ENCODE data around the gene SLC25A42. TPM values are rescaled to one million over a fixed set of nuclear protein-coding genes. Genes with fewer than 3 reads are reported as not detected.

The SLC25A42 gene
- total and polyA plus RNA-seq, 2 of the 4 experiments (the other 2 are of a cell fraction), result 2.0 to 9.9 TPM

- POLR2A ChIA-PET (ENCODE audit: unreplicated experiment), result no interaction called here
- BruUV-seq (replicated peaks), result no TSS peak
These were observed 15.8 kb downstream of the SLC25A42 start for GRCh38 chr19:19079571-19079970.

More at GRCh38 chr19:19079571-19079970, 15.8 kb downstream of the SLC25A42 start:
- H2BK5ac ChIP-seq (ENCODE audit: low read depth, low read length, poor library complexity, severe bottlenecking), result no peak overlapping the region
- no peak overlapping the region for H3K56ac ChIP-seq (ENCODE audit: extremely low read depth, insufficient read depth, low read length)
- H3K9me3 ChIP-seq (ENCODE audit: control insufficient read depth, insufficient read depth, low read length), result no peaks in the 10 kb centered on the region
- H4K8ac ChIP-seq (ENCODE audit: low read depth in 2 of 2, low read length in 2 of 2), result no peak overlapping the region
- H3K27ac ChIP-seq (ENCODE audit: insufficient read depth, low read length), result no peak overlapping the region
- no peak overlapping the region for H3K4me3 ChIP-seq (ENCODE audit: insufficient read depth, low read depth, low read length)
- no peak overlapping the region for H3K14ac ChIP-seq (replicated peaks; ENCODE audit: low read depth, low read length)
- WGBS, 2 experiments (ENCODE audit: extremely low coverage in 2 of 2, insufficient read length in 1 of 2), result no CpG with 5 or more reads among the region's 1 CpG
- no peak overlapping the region for H3K18ac ChIP-seq (ENCODE audit: low read depth, low read length)
- no peak overlapping the region for H2BK20ac ChIP-seq (ENCODE audit: low read depth, low read length)
- no peak for DNase-seq
- H3K23ac ChIP-seq (ENCODE audit: low read depth, low read length), result no peak overlapping the region
- ATAC-seq (ENCODE audit: low read depth), result no peak
- no peak overlapping the region for H3K4me2 ChIP-seq (ENCODE audit: low read depth, low read length)
- H2AFZ ChIP-seq (replicated peaks; ENCODE audit: low read length, poor library complexity), result no peak overlapping the region
- in situ Hi-C loops (cut with MboI; ENCODE audit: low sequenced_read_pairs), result no loop called here
- H2AK9ac ChIP-seq (replicated peaks; ENCODE audit: low read depth, low read length, poor library complexity), result no peak overlapping the region
- H4K5ac ChIP-seq (ENCODE audit: low read depth, low read length), result no peak overlapping the region
- no peaks in the 10 kb centered on the region for H3K27me3 ChIP-seq (ENCODE audit: control insufficient read depth, insufficient read depth, low read length)
- H3K4ac ChIP-seq (ENCODE audit: low read depth, low read length), result no peak overlapping the region
- H2BK120ac ChIP-seq (ENCODE audit: low read depth, low read length), result no peak overlapping the region
- dilution Hi-C loops (cut with HindIII; ENCODE audit: low sequenced_read_pairs, unreplicated experiment), result no loop called here
- peaks cover 5% of the 10 kb centered on the region; the same call in 1 of the 2 replicates for H3K9me1 ChIP-seq (ENCODE audit: insufficient read depth, low read length)
- intact Hi-C loops (cut with micrococcal nuclease), result no loop called here
- H3K79me1 ChIP-seq (ENCODE audit: low read depth in 1 of 2, low read length in 2 of 2), result peaks cover 3% of the 10 kb centered on the region in 2 experiments; a peak in 2 of 4 replicates
- no peak overlapping the region for H2AK5ac ChIP-seq (ENCODE audit: low read depth, low read length)
- 0 out of 2 replicates have a peak, but pooled peaks cover 4% of the 10 kb centered on the region for H4K20me1 ChIP-seq (ENCODE audit: insufficient read depth, low read length)
- H4K91ac ChIP-seq (ENCODE audit: insufficient read depth, low read depth, low read length), result no peak overlapping the region
- TF ChIP-seq CHD1 (IDR thresholded peaks at IDR 0.05; ENCODE audit: low read depth, low read length) (no peak), MXI1 (IDR thresholded peaks at IDR 0.05; ENCODE audit: borderline replicate concordance, low read depth, low read length) (no peak), POLR2A (IDR thresholded peaks at IDR 0.05; ENCODE audit: low read depth, low read length) (no peak), FOS (IDR thresholded peaks at IDR 0.05; ENCODE audit: low read depth, low read length) (no peak), MAFK (IDR thresholded peaks at IDR 0.05; ENCODE audit: low read depth, low read length) (no peak), SMC3 (IDR thresholded peaks at IDR 0.05; ENCODE audit: low read depth, low read length) (no peak), NFE2L2 (IDR thresholded peaks at IDR 0.05; ENCODE audit: low read depth, low read length) (no peak), CEBPB (IDR thresholded peaks at IDR 0.05; ENCODE audit: low read depth, low read length) (no peak), ELK1 (IDR thresholded peaks at IDR 0.05; ENCODE audit: borderline replicate concordance, low read depth, low read length) (no peak), BHLHE40 (IDR thresholded peaks at IDR 0.05; ENCODE audit: low read depth, low read length) (no peak)
- TF ChIP-seq, protein P1, sequence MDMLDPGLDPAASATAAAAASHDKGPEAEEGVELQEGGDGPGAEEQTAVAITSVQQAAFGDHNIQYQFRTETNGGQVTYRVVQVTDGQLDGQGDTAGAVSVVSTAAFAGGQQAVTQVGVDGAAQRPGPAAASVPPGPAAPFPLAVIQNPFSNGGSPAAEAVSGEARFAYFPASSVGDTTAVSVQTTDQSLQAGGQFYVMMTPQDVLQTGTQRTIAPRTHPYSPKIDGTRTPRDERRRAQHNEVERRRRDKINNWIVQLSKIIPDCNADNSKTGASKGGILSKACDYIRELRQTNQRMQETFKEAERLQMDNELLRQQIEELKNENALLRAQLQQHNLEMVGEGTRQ (IDR thresholded peaks at IDR 0.05; ENCODE audit: low read depth, low read length), result no peak
- CTCF ChIA-PET, result interaction anchor here (0.6 kb wide), 1 partner anchor 43 kb away, joined by 3 read pairs; no protein-coding TSS in a partner anchor
- no peak overlapping the region for H2BK15ac ChIP-seq (ENCODE audit: low read depth, low read length)
- no peaks in the 10 kb centered on the region for H3K4me1 ChIP-seq (ENCODE audit: control insufficient read depth, insufficient read depth, low read length)
- no peak overlapping the region for H3K9ac ChIP-seq (ENCODE audit: low read depth, low read length)
- peaks cover 2% of the 10 kb centered on the region for H3K36me3 ChIP-seq (ENCODE audit: control insufficient read depth, insufficient read depth, low read length)
